ENCODE data around the gene IRAK3. TPM values are rescaled to one million over a fixed set of nuclear protein-coding genes. Genes with fewer than 3 reads are reported as not detected.

Gene IRAK3
- total RNA-seq, 1 experiment from 2014 or later: 0.44 TPM

GRCh38 chr12:66176105-66176900 is 12.7 kb upstream of the IRAK3 start:
- Histone ChIP-seq H2BK120ac (ENCODE audit: low read depth, low read length, poor library complexity, severe bottlenecking) (no peak overlapping the region), H3K79me2 (ENCODE audit: insufficient read depth, low read length) (no peaks in the 10 kb centered on the region), H4K91ac (ENCODE audit: insufficient read length, low read depth, low read length) (no peak overlapping the region), H3K27ac (ENCODE audit: insufficient read length, low read depth, low read length) (no peak overlapping the region), H3T11ph (ENCODE audit: low read length) (no peak overlapping the region), H4K5ac (ENCODE audit: insufficient read length, low read depth, low read length) (no peak overlapping the region), H4K20me1 (ENCODE audit: control insufficient read depth, insufficient read depth, insufficient read length) (no peaks in the 10 kb centered on the region), H2AK5ac (ENCODE audit: insufficient read length, low read length) (no peak overlapping the region), H4K8ac (replicated peaks; ENCODE audit: insufficient read length, low read depth, low read length) (no peak overlapping the region), H3K79me1 (ENCODE audit: insufficient read depth, low read depth, low read length, poor library complexity, severe bottlenecking) (no peaks in the 10 kb centered on the region), H2BK5ac (ENCODE audit: insufficient read length, low read length) (no peak overlapping the region), H3K23ac (ENCODE audit: insufficient read length, low read depth, low read length) (no peak overlapping the region), H3K23me2 (ENCODE audit: insufficient read length, low read depth, low read length, poor library complexity, severe bottlenecking) (no peaks in the 10 kb centered on the region), H2AFZ (ENCODE audit: low read length) (no peak overlapping the region), H3K4me1 (ENCODE audit: insufficient read depth, low read length) (no peaks in the 10 kb centered on the region), H2BK12ac (ENCODE audit: insufficient read length, low read depth, low read length) (no peak overlapping the region), H3K4me2 (ENCODE audit: insufficient read depth, insufficient read length, low read length) (no peak overlapping the region), H3K9me3 (ENCODE audit: control insufficient read depth, low read depth, low read length) (no peaks in the 10 kb centered on the region), H3K9ac (ENCODE audit: extremely low read depth, insufficient read length, low read length) (no peak overlapping the region), H3K27me3 (ENCODE audit: insufficient read depth, low read length) (no peaks in the 10 kb centered on the region), H3K14ac (ENCODE audit: insufficient read depth, low read length) (no peak overlapping the region), H3K4ac (ENCODE audit: low read depth, low read length) (no peak overlapping the region), H3K18ac (ENCODE audit: insufficient read length, low read depth, low read length) (no peak overlapping the region), H2BK20ac (ENCODE audit: low read depth, low read length, poor library complexity, severe bottlenecking) (no peak overlapping the region), H2BK15ac (ENCODE audit: low read depth, low read length) (no peak overlapping the region), H3K56ac (ENCODE audit: insufficient read length, low read depth, low read length) (no peak overlapping the region)
- H3K36me3 Mint-ChIP-seq (ENCODE audit: insufficient read depth in 1 of 3, low read depth in 3 of 3): peaks cover 4 to 7% (median 5%) of the 10 kb centered on the region in 3 experiments; a peak in 6 of 7 replicates
- peaks cover 8% of the 10 kb centered on the region for H3K27me3 Mint-ChIP-seq (ENCODE audit: low read depth)
- no peak overlapping the region for H3K27ac Mint-ChIP-seq
- H3K9me3 Mint-ChIP-seq: peaks cover 12 to 18% of the 10 kb centered on the region in 2 experiments
- no peak for DNase-seq
- TF ChIP-seq CTCF (conservative IDR thresholded peaks at IDR 0.05): no peak
- no peak overlapping the region for H3K4me3 Mint-ChIP-seq
- no CpG with 5 or more reads among the region's 1 CpG for WGBS (ENCODE audit: extremely low coverage, insufficient read length, low lambda C conversion rate)
- H3K4me1 Mint-ChIP-seq: no peaks in the 10 kb centered on the region
